ENCODE measurements around the gene NKAIN2.
"Not testable (repeated sequence)": the region's sequence is repeated elsewhere in the genome, so short reads cannot be mapped to it uniquely, and the experiment has no call there.

Gene NKAIN2

GRCh38 chr6:124164343-124164742, 360.7 kb downstream of the NKAIN2 start:
- H3K27me3 ChIP-seq: no peaks in the 10 kb centered on the region
- H3K36me3 ChIP-seq: no peaks in the 10 kb centered on the region
- H3K4me1 ChIP-seq (ENCODE audit: control insufficient read depth in 1 of 2, insufficient read depth in 1 of 2, low read depth in 1 of 2, low read length in 1 of 2): no peaks in the 10 kb centered on the region
- H3K27ac ChIP-seq: no peak overlapping the region
- H3K4me3 ChIP-seq (ENCODE audit: low read depth in 1 of 2, low read length in 1 of 2): no peak overlapping the region
- TF ChIP-seq CTCF (IDR thresholded peaks at IDR 0.05): no peak
- H3K9me3 ChIP-seq: no peaks in the 10 kb centered on the region

GRCh38 chr6:124167249-124167648, 363.6 kb downstream of the NKAIN2 start:
- H3K36me3 ChIP-seq; H3K4me1 ChIP-seq (ENCODE audit: control insufficient read depth in 1 of 2, insufficient read depth in 1 of 2, low read depth in 1 of 2, low read length in 1 of 2); H3K9me3 ChIP-seq; H3K27me3 ChIP-seq; H3K4me3 ChIP-seq (ENCODE audit: low read depth in 1 of 2, low read length in 1 of 2); H3K27ac ChIP-seq: not testable (repeated sequence)

GRCh38 chr6:124190256-124190655, 386.6 kb downstream of the NKAIN2 start:
- Histone ChIP-seq H3K27me3 (no peaks in the 10 kb centered on the region), H3K36me3 (no peaks in the 10 kb centered on the region), H3K4me3 (ENCODE audit: low read depth in 1 of 2, low read length in 1 of 2) (no peak overlapping the region), H3K27ac (no peak overlapping the region), H3K4me1 (ENCODE audit: control insufficient read depth in 1 of 2, insufficient read depth in 1 of 2, low read depth in 1 of 2, low read length in 1 of 2) (no peaks in the 10 kb centered on the region), H3K9me3 (no peaks in the 10 kb centered on the region)
- no peak for TF ChIP-seq CTCF (IDR thresholded peaks at IDR 0.05)

GRCh38 chr6:124193132-124193531, 389.5 kb downstream of the NKAIN2 start:
- Histone ChIP-seq H3K4me3 (ENCODE audit: low read depth in 1 of 2, low read length in 1 of 2) (no peak overlapping the region), H3K4me1 (ENCODE audit: control insufficient read depth in 1 of 2, insufficient read depth in 1 of 2, low read depth in 1 of 2, low read length in 1 of 2) (no peaks in the 10 kb centered on the region), H3K9me3 (no peaks in the 10 kb centered on the region), H3K27me3 (no peaks in the 10 kb centered on the region), H3K27ac (no peak overlapping the region), H3K36me3 (no peaks in the 10 kb centered on the region)
- TF ChIP-seq CTCF (IDR thresholded peaks at IDR 0.05): no peak

GRCh38 chr6:124197148-124197547, 393.5 kb downstream of the NKAIN2 start:
- H3K27me3 ChIP-seq: no peaks in the 10 kb centered on the region
- no peak overlapping the region for H3K27ac ChIP-seq
- H3K4me1 ChIP-seq (ENCODE audit: control insufficient read depth in 1 of 2, insufficient read depth in 1 of 2, low read depth in 1 of 2, low read length in 1 of 2): no peaks in the 10 kb centered on the region
- H3K4me3 ChIP-seq (ENCODE audit: low read depth in 1 of 2, low read length in 1 of 2): no peak overlapping the region
- no peaks in the 10 kb centered on the region for H3K9me3 ChIP-seq
- H3K36me3 ChIP-seq: no peaks in the 10 kb centered on the region
- no peak for TF ChIP-seq CTCF (IDR thresholded peaks at IDR 0.05)

- no peaks in the 10 kb centered on the region for H3K36me3 ChIP-seq
- no peak for TF ChIP-seq CTCF (IDR thresholded peaks at IDR 0.05)
- no peaks in the 10 kb centered on the region for H3K9me3 ChIP-seq
- no peak overlapping the region for H3K4me3 ChIP-seq (ENCODE audit: low read depth in 1 of 2, low read length in 1 of 2)
- no peaks in the 10 kb centered on the region for H3K4me1 ChIP-seq (ENCODE audit: control insufficient read depth in 1 of 2, insufficient read depth in 1 of 2, low read depth in 1 of 2, low read length in 1 of 2)
- no peak overlapping the region for H3K27ac ChIP-seq
- no peaks in the 10 kb centered on the region for H3K27me3 ChIP-seq
Observed at GRCh38 chr6:124199286-124199685, 395.6 kb downstream of the NKAIN2 start.
